H1 (cell line): ENCODE data around the gene GBF1. TPM values are rescaled to one million over a fixed set of nuclear protein-coding genes. Genes with fewer than 3 reads are reported as not detected.

Experiments
- CTCF ChIA-PET: fragments of 300-600 bp; sonication (Branson Sonifier 250); formaldehyde crosslinking; loops from one replicate; lab custom pipeline; 2021; ENCODE audit not compliant: partially characterized antibody; lab: Charles Lee
- POLR2A ChIA-PET: fragments of 300-600 bp; sonication (Branson Sonifier 250); formaldehyde crosslinking; loops from one replicate; lab custom pipeline; 2021; ENCODE audit warnings: inconsistent platforms; ENCODE audit not compliant: partially characterized antibody; lab: Charles Lee
- DNase-seq, 2 experiments: peaks; one replicate each; pipeline versions ENCODE4 v3.0.0 to v3.0.0-alpha.2; 2010 to 2022; ENCODE audit warnings: low spot score in 2 of 2, low read depth in 1 of 2, mixed read lengths in 1 of 2
- FAIRE-seq: peaks from 2 replicates; lab custom pipeline; 2011; peaks lifted over from hg19 to GRCh38; lab: Jason Lieb, UNC
- H2AFZ ChIP-seq: 2 replicates; pipeline ENCODE4 v1.8.1; 2012; ENCODE audit warnings: low read length, inconsistent platforms
- H2AK5ac ChIP-seq: 2 replicates; pipeline ENCODE4 v1.6.1; 2013; ENCODE audit warnings: low read depth, low read length
- H2BK120ac ChIP-seq: replicated peaks from 2 replicates; pipeline ENCODE3; 2013; ENCODE audit warnings: low read depth, low read length, inconsistent platforms
- H2BK12ac ChIP-seq: 2 replicates; pipeline ENCODE4 v1.6.1; 2013; ENCODE audit warnings: low read depth, low read length
- H2BK15ac ChIP-seq: 2 replicates; pipeline ENCODE4 v1.6.1; 2013; ENCODE audit warnings: low read length
- H2BK20ac ChIP-seq: 2 replicates; pipeline ENCODE4 v1.6.1; 2013; ENCODE audit warnings: low read length
- H2BK5ac ChIP-seq: 2 replicates; pipeline ENCODE4 v1.6.1; 2013; ENCODE audit warnings: low read depth, low read length
- H3K14ac ChIP-seq: 2 replicates; pipeline ENCODE4 v1.6.1; 2013; ENCODE audit warnings: inconsistent platforms; ENCODE audit not compliant: insufficient read length
- H3K18ac ChIP-seq: 2 replicates; pipeline ENCODE4 v1.6.1; 2013; ENCODE audit warnings: low read length; ENCODE audit errors: extremely low read depth
- H3K23ac ChIP-seq: 2 replicates; pipeline ENCODE4 v1.6.1; 2013; ENCODE audit warnings: inconsistent platforms; ENCODE audit not compliant: insufficient read length
- H3K23me2 ChIP-seq: 2 replicates; pipeline ENCODE4 v1.6.1; 2013; ENCODE audit warnings: low read depth, low read length
- H3K27ac ChIP-seq: 2 replicates; pipeline ENCODE4 v1.6.1; 2011; ENCODE audit warnings: low read depth, low read length, inconsistent platforms
- H3K27me3 ChIP-seq, 4 experiments: replicated peaks in 1 of 4; 1 replicate in 1 of 4; 2 replicates in 3 of 4; pipeline versions ENCODE4 v1.6.1 to v1.8.1; 2011 to 2013; ENCODE audit warnings: low read length in 3 of 4, mild to moderate bottlenecking in 3 of 4, inconsistent platforms in 2 of 4, mixed read lengths in 2 of 4, moderate library complexity in 1 of 4; ENCODE audit not compliant: control insufficient read depth in 3 of 4, insufficient read depth in 3 of 4; ENCODE audit errors: extremely low read depth in 1 of 4
- H3K36me3 ChIP-seq, 4 experiments: 2 replicates each; pipeline versions ENCODE4 v1.6.1 to v1.8.1; 2011 to 2013; ENCODE audit warnings: mild to moderate bottlenecking in 4 of 4, low read length in 3 of 4, moderate library complexity in 2 of 4, control low read depth in 1 of 4, inconsistent platforms in 1 of 4; ENCODE audit not compliant: insufficient read depth in 4 of 4, control insufficient read depth in 2 of 4
- H3K4ac ChIP-seq: replicated peaks from 2 replicates; pipeline ENCODE3; 2013; ENCODE audit warnings: low read length, low read depth, mixed read lengths, inconsistent platforms; ENCODE audit not compliant: insufficient read length
- H3K4me1 ChIP-seq, 4 experiments: replicated peaks in 1 of 4; 1 replicate in 1 of 4; 2 replicates in 3 of 4; pipeline versions ENCODE4 v1.6.1 to v1.8.1; 2011 to 2013; ENCODE audit warnings: low read length in 3 of 4, inconsistent platforms in 2 of 4, mixed read lengths in 1 of 4; ENCODE audit not compliant: insufficient read depth in 4 of 4, control insufficient read depth in 3 of 4
- H3K4me2 ChIP-seq, 2 experiments: 2 replicates each; pipeline versions ENCODE4 v1.6.1 to v1.8.1; 2011 to 2013; ENCODE audit warnings: low read depth in 2 of 2, low read length in 2 of 2, control low read depth in 1 of 2, inconsistent platforms in 1 of 2, mild to moderate bottlenecking in 1 of 2; ENCODE audit not compliant: insufficient read depth in 1 of 2
- H3K4me3 ChIP-seq, 4 experiments: fragments of 200-600, 300-600 bp in 1 of 4; sonication (generic), shearing (Covaris generic), sonication (Bioruptor Twin) in 1 of 4; 2 replicates each; pipeline versions ENCODE4 v1.5.1 to v1.8.1; 2011 to 2016; ENCODE audit warnings: low read length in 4 of 4, low read depth in 3 of 4, control low read depth in 2 of 4, inconsistent platforms in 2 of 4, mild to moderate bottlenecking in 2 of 4, mixed read lengths in 1 of 4, moderate library complexity in 1 of 4; ENCODE audit not compliant: insufficient read depth in 2 of 4; ENCODE audit errors: extremely low read depth in 1 of 4
- H3K56ac ChIP-seq: replicated peaks from 2 replicates; pipeline ENCODE3; 2013; ENCODE audit warnings: low read depth, mild to moderate bottlenecking, mixed read lengths, low read length, inconsistent platforms; ENCODE audit not compliant: insufficient read length
- H3K79me1 ChIP-seq: 2 replicates; pipeline ENCODE4 v1.6.1; 2013; ENCODE audit warnings: low read depth, low read length, control low read depth
- H3K79me2 ChIP-seq, 2 experiments: 2 replicates each; pipeline versions ENCODE4 v1.6.1 to v1.8.1; 2012 to 2013; ENCODE audit warnings: low read length in 2 of 2, mild to moderate bottlenecking in 2 of 2, inconsistent platforms in 1 of 2; ENCODE audit not compliant: insufficient read depth in 2 of 2, control insufficient read depth in 1 of 2
- H3K9ac ChIP-seq, 4 experiments: replicated peaks in 1 of 4; 1 replicate in 1 of 4; 2 replicates in 3 of 4; pipeline versions ENCODE4 v1.6.1 to v1.8.1; 2011 to 2013; ENCODE audit warnings: low read depth in 3 of 4, low read length in 3 of 4, control low read depth in 2 of 4, mild to moderate bottlenecking in 2 of 4, moderate library complexity in 2 of 4, inconsistent platforms in 1 of 4; ENCODE audit errors: extremely low read depth in 1 of 4
- H3K9me3 ChIP-seq, 2 experiments: 2 replicates each; pipeline versions ENCODE4 v1.6.1 to v1.8.1; 2012 to 2013; ENCODE audit warnings: mild to moderate bottlenecking in 2 of 2, moderate library complexity in 2 of 2, control low read depth in 1 of 2, inconsistent platforms in 1 of 2, low read depth in 1 of 2, low read length in 1 of 2, mixed read lengths in 1 of 2; ENCODE audit not compliant: insufficient read depth in 2 of 2
- H4K20me1 ChIP-seq, 2 experiments: replicated peaks in 1 of 2; 2 replicates each; pipeline versions ENCODE3 to v1.8.1; 2011 to 2013; ENCODE audit warnings: inconsistent platforms in 2 of 2, low read length in 2 of 2, mild to moderate bottlenecking in 1 of 2; ENCODE audit not compliant: insufficient read depth in 2 of 2, control insufficient read depth in 1 of 2
- H4K5ac ChIP-seq: 2 replicates; pipeline ENCODE4 v1.6.1; 2013; ENCODE audit warnings: low read length, low read depth, mixed read lengths, inconsistent platforms; ENCODE audit not compliant: insufficient read length
- H4K8ac ChIP-seq: 2 replicates; pipeline ENCODE4 v1.8.0; 2013; ENCODE audit warnings: mild to moderate bottlenecking, moderate library complexity, low read length, inconsistent platforms; ENCODE audit not compliant: insufficient read depth; ENCODE audit errors: extremely low read depth
- H4K91ac ChIP-seq: replicated peaks from 2 replicates; pipeline ENCODE3; 2013; ENCODE audit warnings: low read length, mixed read lengths, inconsistent platforms; ENCODE audit not compliant: insufficient read length
- CHD2 ChIP-seq: IDR thresholded peaks from 2 replicates; pipeline ENCODE4 v1.6.1; 2012; ENCODE audit warnings: low read length, improper control_type of control experiment
- CREB1 ChIP-seq: IDR thresholded peaks from 2 replicates; pipeline ENCODE4 v1.6.1; 2012; ENCODE audit warnings: inconsistent platforms
- EGR1 ChIP-seq: IDR thresholded peaks from 2 replicates; pipeline ENCODE4 v1.6.1; 2011; ENCODE audit warnings: low read depth, low read length, borderline replicate concordance
- KDM4A ChIP-seq: IDR thresholded peaks from one replicate; pipeline ENCODE4 v1.7.1; 2012; ENCODE audit warnings: low read depth, mild to moderate bottlenecking, moderate library complexity, low read length, inconsistent platforms; ENCODE audit not compliant: severe bottlenecking
- POLR2A ChIP-seq, 2 experiments: IDR thresholded peaks; 1 replicate in 1 of 2; 2 replicates in 1 of 2; pipeline ENCODE4 v1.6.1; 2011; ENCODE audit warnings: low read depth in 2 of 2, low read length in 2 of 2, mild to moderate bottlenecking in 2 of 2; ENCODE audit errors: control extremely low read depth in 1 of 2
- RNF2 ChIP-seq: fragments of 200-900, 300-1000 bp; sonication (generic); IDR thresholded peaks from 2 replicates; pipeline ENCODE4 v1.7.1; 2016; ENCODE audit warnings: borderline replicate concordance, low read depth, mild to moderate bottlenecking, antibody characterized with exemption, low read length; ENCODE audit not compliant: poor library complexity, severe bottlenecking; ENCODE audit errors: missing control alignments
- SP1 ChIP-seq: IDR thresholded peaks from 2 replicates; pipeline ENCODE4 v1.6.1; 2011; ENCODE audit warnings: low read depth, low read length
- TBP ChIP-seq: IDR thresholded peaks from 2 replicates; pipeline ENCODE4 v1.6.1; 2011; ENCODE audit warnings: low read depth, low read length, improper control_type of control experiment
- TEAD4 ChIP-seq: IDR thresholded peaks from 2 replicates; pipeline ENCODE4 v1.6.1; 2012; ENCODE audit warnings: low read depth, low read length, inconsistent platforms, mixed read lengths
- WGBS, 2 experiments: shearing (Covaris generic) in 1 of 2; methylation state at CpG; one replicate each; pipeline versions ENCODE4 v1.1.6 to v1.1.7; 2013 to 2015; ENCODE audit warnings: low lambda C conversion rate in 2 of 2, mixed read lengths in 2 of 2, inconsistent platforms in 1 of 2, low coverage in 1 of 2, missing lambda C conversion rate in 1 of 2; ENCODE audit not compliant: insufficient replicate concordance in 2 of 2, insufficient coverage in 1 of 2, insufficient read length in 1 of 2; ENCODE audit errors: extremely low coverage in 1 of 2, missing lambda C conversion rate in 1 of 2; 5-methylcytosine and 5-hydroxymethylcytosine counted together
- polyA plus RNA-seq, 7 experiments: library from polyadenylated mRNA; depleted of rRNA in 3 of 7; stranded (reverse) in 5 of 7; unstranded in 2 of 7; fragments of >200 nt in 5 of 7; fragments of 200-250 nt in 2 of 7; gene quantifications; 1 replicate in 5 of 7; 2 replicates in 1 of 7; 4 replicates in 1 of 7; pipeline versions ENCODE4 v1.2.1 to v1.2.3, GENCODE V29; 2011 to 2013; ENCODE audit warnings: missing spikeins in 2 of 7, mixed read lengths in 2 of 7
- total RNA-seq: library from RNA; stranded (reverse); fragmentation: NEBNext Ultra II Directional; extraction: Animal tissue kit (Norgen Biotek cat#: 25700); gene quantifications from 2 replicates; pipeline ENCODE4 v1.2.1, GENCODE V29; 2021
- TF ChIP-seq, protein P1 (sequence below): IDR thresholded peaks from 2 replicates; pipeline ENCODE4 v1.6.1; 2011; ENCODE audit warnings: low read depth, mild to moderate bottlenecking, low read length; ENCODE audit not compliant: insufficient read depth

Gene GBF1
- total and polyA plus RNA-seq, 2 of the 8 experiments (the other 6 are each of a cell fraction or from before 2014, with no cell fraction given): 11.0 to 25.5 TPM

- H3K23ac ChIP-seq: no peak within 1 kb of the TSS
- H3K27me3 ChIP-seq: peaks cover 0 to 24% (median 20%) of the 10 kb centered on the region in 4 experiments; a peak in 6 of 7 replicates
- no peaks in the 10 kb centered on the region for H3K79me2 ChIP-seq
- H4K91ac ChIP-seq: no peak within 1 kb of the TSS
- 6% methylated on average over 12 of the region's 42 CpGs; no CpG with 5 or more reads in 1 of the 2 experiments for WGBS, 2 experiments
- no peak within 1 kb of the TSS for H3K14ac ChIP-seq
- H3K27ac ChIP-seq: peak within 1 kb of the TSS; percentile 69; the same call in 1 of the 2 replicates
- H3K4me3 ChIP-seq: peak within 1 kb of the TSS; percentile 29 to 75 (median 68)
- H3K18ac ChIP-seq: peak within 1 kb of the TSS; percentile 78
- H2BK5ac ChIP-seq: peak within 1 kb of the TSS; percentile 7; the same call in 1 of the 2 replicates
- peaks cover 13% of the 10 kb centered on the region for H3K23me2 ChIP-seq
- H3K4ac ChIP-seq: peak within 1 kb of the TSS; percentile 21
- peaks cover 6 to 12% of the 10 kb centered on the region in 2 experiments for H4K20me1 ChIP-seq
- no peak within 1 kb of the TSS for H3K56ac ChIP-seq
- no peaks in the 10 kb centered on the region for H3K9me3 ChIP-seq
- H3K36me3 ChIP-seq: peaks cover 0 to 4% (median 2%) of the 10 kb centered on the region in 4 experiments; a peak in 4 of 8 replicates
- CTCF ChIA-PET: interaction anchor here (0.6 to 16.4 kb wide), 19 partner anchors 9 to 227 kb away, joined by 3 to 357 read pairs (median 4); partner anchors contain the start of genes C10orf95, CUEDC2, ELOVL3 and FBXL15
- H2BK12ac ChIP-seq: peak within 1 kb of the TSS; percentile 72
- peaks cover 0 to 24% (median 14%) of the 10 kb centered on the region in 4 experiments; a peak in 6 of 7 replicates for H3K4me1 ChIP-seq
- peak within 1 kb of the TSS; percentile 66; the same call in 1 of the 2 replicates for H2BK15ac ChIP-seq
- no peak for FAIRE-seq
- no peak within 1 kb of the TSS for H4K5ac ChIP-seq
- no peak within 1 kb of the TSS for H2BK20ac ChIP-seq
- no peak within 1 kb of the TSS for H2AFZ ChIP-seq
- peak; percentile 59 to 95 for DNase-seq
- H3K9ac ChIP-seq: peak within 1 kb of the TSS in 3 of 4 experiments; percentile 67 to 72 (median 71); a peak in 6 of 7 replicates
- H4K8ac ChIP-seq: peak within 1 kb of the TSS; percentile 91; the same call in 1 of the 2 replicates
- H2AK5ac ChIP-seq: peak within 1 kb of the TSS; percentile 55
- POLR2A ChIA-PET: interaction anchor here (1.0 to 5.8 kb wide), 12 partner anchors 10 to 244 kb away, joined by 3 to 33 read pairs (median 6); partner anchors contain the start of genes FBXL15, NOLC1 and PSD
- no peaks in the 10 kb centered on the region for H3K79me1 ChIP-seq
- H2BK120ac ChIP-seq: no peak within 1 kb of the TSS
- peak within 1 kb of the TSS; percentile 98 to 100 for H3K4me2 ChIP-seq
- TF ChIP-seq EGR1: 0 out of 2 replicates have a peak, but pooled peaks have one; percentile 60
- peak; percentile 4 for TF ChIP-seq RNF2
- peak; percentile 38; the same call in 1 of the 2 replicates for TF ChIP-seq TBP
- TF ChIP-seq, protein P1, sequence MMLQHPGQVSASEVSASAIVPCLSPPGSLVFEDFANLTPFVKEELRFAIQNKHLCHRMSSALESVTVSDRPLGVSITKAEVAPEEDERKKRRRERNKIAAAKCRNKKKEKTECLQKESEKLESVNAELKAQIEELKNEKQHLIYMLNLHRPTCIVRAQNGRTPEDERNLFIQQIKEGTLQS: no peak
- TF ChIP-seq CHD2: peak; percentile 21; the same call in 1 of the 2 replicates
- TF ChIP-seq CREB1: peak; percentile 94
- 0 out of 3 replicates have a peak, but pooled peaks of 1 of the 2 experiments have one; percentile 32 for TF ChIP-seq POLR2A (IDR thresholded peaks at IDR 0.05; ENCODE audit: control extremely low read depth in 1 of 2, low read depth in 2 of 2, low read length in 2 of 2)
- TF ChIP-seq KDM4A: peak; percentile 34
- TF ChIP-seq TEAD4: peak; percentile 61; the same call in 1 of the 2 replicates
- TF ChIP-seq SP1: peak; percentile 96
These were observed 150.3 kb downstream of the GBF1 start, which contains the start of gene NFKB2 for GRCh38 chr10:102395400-102396316. NFKB2 (plus strand) TSS chr10:102395705; CDS start chr10:102395960, 255 bp downstream.
